HG02571 (cell line): ENCODE measurements around the gene NDUFA1.
"Not testable (repeated sequence)": the region's sequence is repeated elsewhere in the genome, so short reads cannot be mapped to it uniquely, and the experiment has no call there.

Source experiments
- ATAC-seq: cut with Tn5 transposase; IDR thresholded peaks from one replicate; pipeline ENCODE4 v1.9.1; 2021; ENCODE audit warnings: mild to moderate bottlenecking, moderate library complexity; ENCODE audit not compliant: unreplicated experiment

The NDUFA1 gene

GRCh38 chrX:119871599-119872395, at the start of gene NDUFA1, which contains the start of gene RNF113A:
Gene NDUFA1, plus strand, starts transcription at chrX:119871832. Its CDS starts 80 bp downstream, at chrX:119871912.
Gene RNF113A, minus strand, starts transcription at chrX:119871733. Its CDS starts 120 bp downstream, at chrX:119871613.
- peak; percentile 90 for ATAC-seq

- ATAC-seq = not testable (repeated sequence)
Observed at GRCh38 chrX:119824221-119824620, 47.4 kb upstream of the NDUFA1 start.

- no peak for ATAC-seq
Observed at GRCh38 chrX:119826399-119826959, 45.2 kb upstream of the NDUFA1 start.

- no peak for ATAC-seq
Observed at GRCh38 chrX:119828446-119828845, 43.2 kb upstream of the NDUFA1 start.

GRCh38 chrX:119833905-119834304, 37.7 kb upstream of the NDUFA1 start:
- no peak for ATAC-seq

- ATAC-seq = peak; percentile 93
Observed at GRCh38 chrX:119852382-119853353, 19.0 kb upstream of the NDUFA1 start, which contains the start of gene UPF3B. Gene UPF3B, minus strand, starts transcription at chrX:119852963. Its CDS starts 35 bp downstream, at chrX:119852928.

GRCh38 chrX:119853444-119853843, 18.2 kb upstream of the NDUFA1 start:
- ATAC-seq = no peak

- ATAC-seq = peak; percentile 9
Observed at GRCh38 chrX:119870626-119871131, 953 bp upstream of the NDUFA1 start.

GRCh38 chrX:119871245-119871598, 410 bp upstream of the NDUFA1 start:
- ATAC-seq = peak; percentile 16

- ATAC-seq = no peak
Observed at GRCh38 chrX:119878740-119879139, 7.1 kb downstream of the NDUFA1 start.

GRCh38 chrX:119880076-119880475, 8.4 kb downstream of the NDUFA1 start:
- no peak for ATAC-seq

GRCh38 chrX:119880552-119881437, 9.2 kb downstream of the NDUFA1 start:
- ATAC-seq = peak; percentile 77

GRCh38 chrX:119885554-119886428, 14.2 kb downstream of the NDUFA1 start:
- no peak for ATAC-seq

- ATAC-seq = no peak
Observed at GRCh38 chrX:119887721-119888425, 16.2 kb downstream of the NDUFA1 start.

- ATAC-seq = not testable (repeated sequence)
Observed at GRCh38 chrX:119890626-119891025, 19.0 kb downstream of the NDUFA1 start.

- not testable (repeated sequence) for ATAC-seq
Observed at GRCh38 chrX:119891961-119892692, 20.5 kb downstream of the NDUFA1 start.

GRCh38 chrX:119895843-119896326, 24.3 kb downstream of the NDUFA1 start, which contains the start of gene AKAP14:
Gene AKAP14, plus strand, starts transcription at chrX:119895893. Its CDS starts 7,331 bp downstream, at chrX:119903224.
- ATAC-seq = no peak
